GM21367 (cell line): ENCODE results near the gene CAMK2B.

Source experiments
- ATAC-seq: cut with Tn5 transposase; IDR thresholded peaks from one replicate; pipeline ENCODE4 v1.9.1; 2021; ENCODE audit not compliant: unreplicated experiment

The CAMK2B gene

DNA sequence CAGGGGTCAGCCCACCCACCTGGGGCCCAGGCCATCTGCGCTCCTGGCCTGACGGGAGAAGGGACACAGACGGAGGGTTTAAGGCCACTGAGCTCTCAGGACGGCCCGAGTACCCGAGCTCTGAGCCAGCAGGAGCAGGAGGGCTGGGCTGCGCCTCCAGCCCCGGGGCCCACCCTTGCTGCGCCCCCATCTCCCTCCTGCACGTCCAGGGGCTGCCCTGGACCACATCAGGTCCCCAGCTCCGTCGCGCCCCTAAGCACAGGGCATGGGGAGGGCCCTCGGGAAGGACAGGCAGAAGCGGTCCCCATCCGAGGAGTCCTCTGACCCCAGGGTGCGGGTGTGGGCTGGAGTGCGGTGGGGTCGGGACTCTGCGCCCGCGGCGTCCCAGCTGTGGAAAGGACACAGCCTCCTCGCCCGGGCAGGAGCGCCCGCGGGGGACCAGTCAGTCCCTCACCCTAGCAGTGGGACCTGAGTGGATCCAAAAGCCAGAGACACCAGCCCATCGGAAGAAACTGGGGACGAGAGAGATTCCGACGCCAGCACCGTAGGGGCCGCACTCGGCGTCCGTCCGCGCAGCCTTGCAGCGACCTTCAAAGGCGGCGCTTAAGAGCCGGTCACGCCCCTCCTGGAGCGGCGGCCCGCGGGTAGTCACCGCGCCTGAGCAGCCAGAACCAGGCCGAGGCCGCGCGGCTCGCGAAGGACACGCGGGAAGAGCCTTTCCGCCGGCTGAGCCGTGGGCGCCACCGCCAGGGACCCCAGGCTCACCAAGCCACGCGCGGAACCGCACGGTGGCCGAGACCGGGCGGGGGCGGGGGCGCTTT is 15.9 kb downstream of the CAMK2B start:
- ATAC-seq: no peak

DNA sequence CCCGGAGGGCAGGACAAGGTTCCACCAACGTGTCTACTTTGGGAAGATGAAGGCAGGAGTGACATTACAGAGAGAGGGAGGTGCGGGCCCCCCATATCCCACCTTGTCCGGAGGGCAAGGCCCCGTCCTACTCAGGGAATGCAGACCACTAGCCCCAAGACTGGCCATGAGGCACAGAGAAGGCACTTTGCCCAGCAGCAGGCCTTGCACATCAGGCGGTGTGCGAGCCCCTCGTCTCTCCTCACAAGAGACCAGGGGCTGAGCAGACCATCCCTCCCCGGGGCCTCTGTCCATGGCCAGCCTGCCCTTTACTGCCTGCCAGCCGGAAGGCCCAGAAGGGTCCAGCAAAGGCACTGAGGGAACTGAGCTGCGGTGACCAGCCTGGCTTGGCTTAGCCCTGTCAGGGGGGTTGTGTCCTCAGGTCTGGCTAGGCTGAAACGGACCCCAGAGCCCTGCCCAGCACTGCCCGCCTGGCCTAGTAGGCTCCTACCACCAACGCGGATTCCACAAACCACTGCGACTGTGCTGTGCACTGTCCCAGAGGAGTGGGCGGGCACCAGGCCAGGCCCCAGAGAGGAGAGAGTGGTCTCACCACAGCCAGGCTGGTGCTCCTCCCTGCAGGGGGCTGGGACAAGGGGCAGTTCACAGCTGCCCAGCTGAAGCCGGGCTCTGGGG is 16.7 kb downstream of the CAMK2B start:
- ATAC-seq: no peak

DNA sequence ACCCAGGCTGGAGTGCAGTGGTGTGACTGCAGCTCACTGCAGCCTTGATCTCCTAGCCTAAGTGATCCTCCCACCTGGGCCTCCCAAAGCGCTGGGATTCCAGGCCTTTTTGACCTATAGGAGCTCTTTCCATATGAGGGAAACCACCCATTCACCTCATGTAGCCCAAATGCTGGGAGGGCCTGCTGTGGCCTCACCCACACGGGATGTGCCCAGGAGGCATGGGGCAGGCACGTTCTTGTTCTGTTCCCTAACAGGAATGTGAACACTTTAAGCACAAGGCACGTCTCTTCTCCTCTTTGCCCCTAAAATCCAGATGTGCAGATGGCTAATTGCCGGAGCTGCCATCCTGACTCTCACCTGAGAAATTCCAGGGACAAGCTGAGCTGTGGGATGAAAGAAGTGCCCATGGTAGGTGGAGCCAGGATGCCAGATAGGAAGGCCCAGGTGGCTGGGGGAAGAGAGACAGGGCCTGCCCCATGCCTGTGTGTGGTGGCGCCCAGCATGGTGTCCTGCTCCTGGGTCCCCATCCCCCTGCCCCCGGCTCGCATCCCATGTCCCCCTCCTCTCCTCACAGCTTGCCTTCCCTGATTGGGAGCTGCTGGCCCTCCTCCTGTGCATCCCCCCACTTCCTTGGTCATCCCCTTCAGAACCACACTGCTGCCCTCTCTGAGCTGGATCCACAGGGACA is 17.3 kb downstream of the CAMK2B start:
- no peak for ATAC-seq

DNA sequence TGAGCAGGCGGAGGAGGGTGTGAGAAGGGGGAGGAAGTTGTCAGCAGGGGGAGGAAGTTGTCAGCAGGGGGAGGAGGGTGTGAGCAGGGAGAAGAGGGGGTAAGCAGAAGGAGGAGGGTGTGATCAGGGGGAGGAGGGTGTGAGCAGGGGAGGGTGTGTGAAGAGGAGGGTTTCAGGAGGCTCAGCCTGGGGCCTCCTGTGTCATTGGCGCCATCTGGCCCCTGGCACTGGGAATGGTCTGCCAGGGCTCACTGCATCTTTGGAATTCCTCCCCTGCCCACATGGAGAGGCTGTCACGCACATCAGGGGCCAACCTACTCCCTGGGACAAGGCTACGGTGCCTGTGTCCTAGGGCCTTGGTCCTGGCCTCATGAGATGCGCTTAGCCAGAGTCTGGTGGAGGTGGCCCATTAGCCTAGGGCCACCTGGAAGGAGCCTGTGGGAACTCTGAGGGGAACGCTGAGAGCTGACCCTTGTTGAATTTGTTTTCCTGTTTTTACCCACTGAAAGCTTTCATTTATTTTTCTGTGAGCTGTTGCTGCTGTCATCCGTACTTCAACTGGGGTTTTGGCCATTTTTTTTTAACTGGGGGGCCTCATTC is 18.0 kb downstream of the CAMK2B start:
- ATAC-seq: no peak

DNA sequence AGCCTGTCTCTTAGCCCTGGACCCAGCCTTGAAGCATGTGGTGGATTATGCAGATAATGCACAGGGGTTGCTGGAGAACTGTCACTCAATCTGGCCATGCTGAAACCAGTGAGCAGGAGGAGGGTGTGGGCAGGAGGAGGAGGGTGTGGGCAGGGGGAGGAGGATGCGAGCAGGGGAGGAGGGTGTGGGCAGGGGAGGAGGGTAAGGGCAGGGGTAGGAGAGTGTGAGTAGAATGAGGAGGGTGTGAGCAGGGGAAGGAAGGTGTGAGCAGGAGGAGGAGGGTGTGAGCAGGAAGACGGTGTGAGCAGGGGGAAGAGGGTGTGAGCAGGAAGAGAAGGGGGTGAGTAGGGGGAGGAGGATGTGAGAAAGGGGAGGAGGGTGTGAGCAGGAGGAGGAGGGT is 18.8 kb downstream of the CAMK2B start:
- no peak for ATAC-seq

DNA sequence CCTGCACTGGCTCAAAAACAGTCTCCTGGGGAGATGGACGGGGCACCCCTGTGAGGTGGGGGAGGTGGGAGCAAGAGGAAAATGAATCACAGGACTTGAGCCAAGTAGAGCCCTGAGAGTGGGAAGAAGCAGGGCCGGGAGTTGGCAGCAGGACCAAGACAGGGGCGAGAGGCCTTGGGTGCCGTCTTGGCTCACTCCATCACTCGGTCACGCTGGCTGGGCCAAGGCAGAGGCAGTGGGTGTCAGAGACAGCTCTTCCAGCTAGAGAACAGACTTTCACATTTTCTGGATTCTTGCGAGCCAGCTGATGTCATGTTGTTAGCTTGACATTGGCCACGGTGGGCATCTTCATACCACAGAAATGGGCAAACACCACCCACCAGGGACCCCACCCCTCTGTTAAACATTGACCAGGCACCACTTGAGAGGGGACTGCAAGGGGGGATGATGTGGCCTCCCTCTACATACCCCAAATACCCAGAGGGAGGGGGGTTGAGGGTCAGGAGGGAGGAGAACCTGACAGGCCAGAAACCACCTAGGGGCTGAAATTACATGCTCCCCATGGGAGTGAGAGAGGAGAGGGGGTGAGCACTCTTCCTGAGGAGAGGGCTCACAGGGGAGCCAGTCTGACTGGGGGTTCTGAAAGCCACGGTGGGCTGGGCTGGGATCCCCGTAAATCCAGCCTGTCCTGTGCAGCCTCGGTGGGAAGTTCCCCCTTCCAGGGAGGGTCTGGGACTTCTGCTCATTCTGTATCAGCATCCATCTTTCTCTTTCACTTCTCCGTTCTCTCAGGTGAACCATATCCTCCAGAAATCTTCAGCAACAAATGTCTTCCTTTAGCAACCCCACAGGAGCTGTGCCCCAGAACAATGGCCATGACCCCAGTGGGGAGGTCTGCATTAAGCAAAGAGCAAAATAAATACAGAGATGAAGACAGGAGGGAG is 19.6 kb downstream of the CAMK2B start:
- no peak for ATAC-seq

DNA sequence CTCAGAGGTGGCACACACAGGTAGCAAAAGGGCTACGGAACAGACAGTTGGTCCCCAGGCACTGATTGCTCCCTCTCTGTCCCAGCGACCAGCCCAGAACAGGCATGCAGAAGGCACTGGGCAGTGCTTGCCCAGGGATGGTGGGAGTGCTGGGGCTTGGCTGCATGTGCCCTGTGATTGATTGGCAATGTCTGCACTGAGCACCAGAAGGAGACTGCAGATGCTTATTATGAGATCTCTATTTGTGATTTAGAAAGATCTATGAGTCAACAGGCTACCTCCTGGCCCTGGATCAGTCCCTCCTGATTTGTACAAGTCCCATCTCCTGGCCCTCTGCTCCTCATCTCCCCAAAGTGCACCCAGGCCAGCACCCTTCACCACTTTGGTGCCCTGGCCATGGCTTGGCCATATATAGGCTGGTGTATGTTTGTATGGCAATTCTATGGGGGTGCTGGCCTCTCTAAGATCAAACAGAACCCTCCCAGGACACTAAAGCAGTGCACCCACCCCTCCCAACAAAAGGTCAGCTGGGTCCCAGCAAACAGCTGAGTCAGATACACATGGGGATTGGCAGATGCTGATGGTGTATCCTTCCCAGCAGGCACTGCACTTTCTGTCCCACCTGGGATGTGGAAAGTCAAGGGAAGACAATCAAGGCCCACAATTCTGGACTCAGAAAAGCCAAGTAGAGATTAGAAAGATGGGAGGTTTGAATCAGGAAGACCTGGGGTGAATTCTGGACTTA is 30.9 kb downstream of the CAMK2B start:
- no peak for ATAC-seq

DNA sequence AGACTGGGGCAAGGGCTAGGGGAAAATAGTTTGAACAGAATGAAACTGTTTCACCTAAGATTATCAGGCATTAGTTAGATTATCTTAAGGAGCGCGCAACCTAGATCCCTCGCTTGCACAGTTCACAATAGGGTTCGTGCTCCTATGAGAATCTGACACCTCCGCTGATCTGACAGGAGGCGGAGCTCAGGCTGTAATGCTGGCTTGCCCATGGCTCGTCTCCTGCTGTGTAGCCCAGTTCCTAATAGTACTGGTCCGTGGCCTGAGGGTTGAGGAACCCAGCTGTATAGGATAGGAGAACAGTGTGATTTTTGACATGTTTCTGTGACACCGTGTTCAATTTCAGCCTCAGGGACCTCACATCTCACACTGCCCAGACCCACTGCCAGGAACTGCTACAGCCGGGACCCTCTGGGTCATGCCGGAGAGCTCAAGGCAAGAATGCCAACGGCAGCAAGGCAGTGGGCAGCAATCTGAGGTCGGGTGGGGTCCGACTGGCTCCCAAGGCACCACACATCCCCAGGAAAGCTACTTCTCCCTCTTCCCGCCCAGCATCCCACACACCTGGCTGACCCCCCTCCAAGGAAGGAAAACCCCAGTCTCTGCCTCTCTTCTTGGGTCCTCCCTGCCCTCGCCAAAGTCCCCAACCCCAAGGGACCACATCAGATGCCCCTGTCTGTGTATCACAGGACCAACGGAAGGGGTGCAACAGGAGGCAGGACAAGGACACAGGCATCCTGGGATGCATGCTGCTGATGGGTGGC is 31.7 kb downstream of the CAMK2B start:
- no peak for ATAC-seq

DNA sequence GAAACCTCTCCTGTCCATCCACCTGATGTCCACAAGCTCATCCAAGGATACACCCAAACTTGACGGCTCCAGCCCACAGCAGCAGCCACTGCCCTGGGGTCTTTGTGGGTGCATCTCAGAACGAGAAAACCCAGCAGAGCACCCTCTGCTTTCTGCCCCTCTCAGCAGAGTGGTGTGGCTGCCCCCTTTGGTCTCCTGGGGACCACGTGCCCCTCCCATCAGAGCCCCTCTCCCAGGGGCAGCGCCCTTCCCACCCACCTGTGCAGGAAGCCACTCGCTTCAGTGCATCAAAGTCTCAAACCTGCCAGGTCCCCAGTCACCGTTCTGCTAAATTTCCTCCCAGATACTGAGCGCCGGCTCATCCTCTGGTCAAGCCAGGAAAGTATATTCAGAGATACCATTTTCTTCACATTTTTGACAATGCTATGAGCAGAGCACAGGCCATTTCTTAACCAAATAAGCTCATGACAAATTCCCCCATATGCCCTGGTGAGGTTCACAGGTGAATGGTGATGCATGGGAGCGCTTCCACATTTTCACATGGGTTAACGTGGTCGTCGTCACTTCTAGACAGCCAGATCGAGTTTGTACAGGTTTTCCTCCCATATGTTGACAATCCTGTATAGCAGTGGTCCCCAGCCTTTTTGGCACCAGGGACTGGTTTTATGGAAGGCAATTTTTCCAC is 32.4 kb downstream of the CAMK2B start:
- ATAC-seq: no peak

DNA sequence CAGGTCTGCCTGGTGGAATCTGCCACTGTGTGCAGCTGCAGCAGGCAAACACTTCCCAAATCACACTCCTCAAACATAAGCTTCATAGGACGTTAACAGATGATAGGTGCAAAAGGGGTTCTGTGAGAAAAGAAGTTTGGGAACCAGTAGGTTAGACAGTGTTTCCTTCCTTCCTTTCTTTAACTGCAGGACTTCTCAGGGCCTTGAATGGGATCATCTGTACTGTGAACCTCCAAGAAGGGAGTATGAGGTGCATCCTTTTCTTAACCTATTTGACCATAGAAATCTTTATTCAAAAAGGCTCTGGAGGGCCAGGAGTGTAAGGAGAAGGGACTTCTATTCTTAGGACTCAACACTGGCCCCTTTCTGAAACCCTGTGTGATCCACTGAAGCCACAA is 33.0 kb downstream of the CAMK2B start:
- no peak for ATAC-seq

DNA sequence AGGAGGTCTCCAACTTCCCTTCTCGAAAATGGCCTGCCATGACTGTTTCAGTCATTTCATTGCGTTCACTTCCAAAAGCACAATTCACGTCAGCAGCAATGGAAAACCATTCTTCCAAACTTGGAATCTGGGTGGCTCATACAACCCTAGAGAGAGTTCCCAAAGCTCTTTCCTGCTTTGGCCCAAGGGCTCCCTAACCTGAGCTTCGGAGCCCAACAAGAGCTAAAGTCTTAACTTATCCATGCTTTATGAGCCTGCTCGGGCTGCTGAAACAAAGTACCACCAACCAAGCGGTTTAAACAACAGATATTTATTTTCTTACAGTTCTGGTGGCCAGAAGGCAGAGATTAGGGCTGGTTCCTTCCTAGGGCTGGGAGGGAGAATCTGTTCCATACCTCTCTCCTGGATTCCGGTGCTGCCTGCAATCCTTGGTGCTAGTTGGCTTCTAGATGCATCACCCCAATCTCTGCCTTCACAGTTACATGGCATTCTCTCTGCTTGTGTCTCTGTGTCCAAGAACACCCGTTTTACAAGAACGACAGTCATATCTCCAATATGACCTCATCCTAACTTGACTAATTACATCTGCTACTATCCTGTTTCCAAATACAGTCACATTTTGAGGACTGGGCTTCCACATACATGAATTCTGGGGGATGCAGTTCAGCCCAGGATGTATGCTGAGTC is 33.5 kb downstream of the CAMK2B start:
- no peak for ATAC-seq

DNA sequence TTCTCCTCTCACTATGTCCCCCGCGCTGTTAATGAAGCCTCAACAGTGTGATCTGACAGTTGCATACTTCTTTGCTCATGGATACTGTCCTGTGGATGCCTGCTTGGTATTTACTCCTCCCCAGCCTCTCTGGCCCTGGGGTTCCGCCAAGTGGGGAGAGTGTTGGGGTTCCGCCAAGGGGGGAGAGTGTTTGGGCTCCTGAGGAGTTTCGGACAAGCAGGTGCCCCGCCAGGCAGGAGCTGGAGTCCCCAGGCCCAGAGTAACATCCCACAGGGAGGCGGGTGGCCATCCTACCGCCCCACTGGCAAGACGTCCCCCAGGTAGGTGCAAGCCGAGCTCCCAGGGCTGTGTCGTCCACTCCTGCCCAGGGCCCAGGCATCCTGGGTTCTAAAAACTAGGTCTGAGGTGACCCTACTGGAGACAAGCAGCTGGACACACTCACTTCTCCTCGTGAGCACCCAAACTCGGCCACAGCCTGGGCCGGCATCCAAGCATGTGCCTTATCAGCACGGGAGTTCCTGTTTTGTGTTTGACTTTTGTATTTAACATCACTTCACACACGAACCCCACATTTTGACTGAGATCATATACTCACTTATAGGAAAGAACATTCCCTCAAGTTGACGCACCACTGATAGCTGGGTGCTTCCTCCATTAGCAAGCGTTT is 34.2 kb downstream of the CAMK2B start:
- no peak for ATAC-seq

DNA sequence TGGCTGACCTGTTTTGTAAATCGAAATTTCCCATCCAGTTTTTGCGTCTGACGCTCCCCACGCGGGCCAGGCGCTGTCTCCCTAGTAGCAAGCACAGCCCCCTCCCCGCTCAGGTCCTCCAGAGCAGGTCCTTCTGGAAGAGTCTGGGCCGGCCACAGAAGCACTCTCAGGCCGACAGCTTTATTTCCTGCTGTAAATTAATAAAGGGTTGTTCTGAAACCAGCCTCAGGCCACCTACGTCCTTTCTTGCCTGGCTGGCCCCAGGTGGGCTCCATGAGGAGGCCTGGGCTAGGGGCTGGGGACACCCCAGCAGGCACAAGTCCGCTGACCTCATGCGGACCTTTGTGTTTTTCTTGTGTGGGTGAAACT is 35.2 kb downstream of the CAMK2B start:
- ATAC-seq: no peak

DNA sequence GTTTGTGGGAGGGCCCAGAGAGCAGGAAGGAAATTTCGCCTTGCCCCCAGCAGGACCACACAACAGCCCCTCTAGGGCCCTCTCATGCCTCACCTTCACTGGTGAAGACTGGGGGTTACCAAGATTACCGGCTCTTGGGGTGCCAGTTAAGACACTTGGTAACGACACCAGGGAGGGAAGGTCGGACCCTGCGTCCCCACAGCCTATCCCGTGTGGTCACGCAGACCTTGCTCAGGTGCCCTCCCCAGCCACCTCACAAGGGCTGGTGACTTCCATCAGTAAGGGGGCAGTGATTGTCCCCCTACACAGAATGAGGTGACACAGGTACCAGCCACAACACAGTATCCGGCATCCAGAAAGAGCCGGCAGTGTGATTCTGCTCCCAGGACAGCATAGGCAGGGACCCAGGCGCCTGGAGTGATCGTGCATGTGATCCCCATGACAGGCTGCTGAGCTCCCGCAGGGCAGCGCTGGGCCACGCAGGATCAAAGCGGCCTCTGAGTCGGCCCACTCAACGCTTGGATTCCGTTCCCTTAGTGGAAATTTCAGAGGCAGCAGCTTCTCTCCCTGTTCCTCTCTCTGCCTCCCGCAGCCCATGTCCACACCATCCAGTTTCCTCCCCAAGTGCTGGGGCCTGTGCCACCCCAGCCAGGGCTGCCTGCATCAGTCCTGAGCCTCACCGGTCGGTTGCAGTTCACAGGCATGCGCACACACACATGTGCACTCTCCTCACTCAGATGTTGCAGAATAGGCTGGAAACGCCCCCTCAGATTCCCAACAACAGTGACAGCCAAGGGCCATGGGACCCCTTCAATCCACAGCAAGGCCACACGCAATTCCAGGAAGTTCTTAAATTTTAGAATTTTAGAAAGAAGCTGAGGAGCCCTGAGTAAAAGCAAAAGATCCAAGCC is 35.8 kb downstream of the CAMK2B start:
- no peak for ATAC-seq

DNA sequence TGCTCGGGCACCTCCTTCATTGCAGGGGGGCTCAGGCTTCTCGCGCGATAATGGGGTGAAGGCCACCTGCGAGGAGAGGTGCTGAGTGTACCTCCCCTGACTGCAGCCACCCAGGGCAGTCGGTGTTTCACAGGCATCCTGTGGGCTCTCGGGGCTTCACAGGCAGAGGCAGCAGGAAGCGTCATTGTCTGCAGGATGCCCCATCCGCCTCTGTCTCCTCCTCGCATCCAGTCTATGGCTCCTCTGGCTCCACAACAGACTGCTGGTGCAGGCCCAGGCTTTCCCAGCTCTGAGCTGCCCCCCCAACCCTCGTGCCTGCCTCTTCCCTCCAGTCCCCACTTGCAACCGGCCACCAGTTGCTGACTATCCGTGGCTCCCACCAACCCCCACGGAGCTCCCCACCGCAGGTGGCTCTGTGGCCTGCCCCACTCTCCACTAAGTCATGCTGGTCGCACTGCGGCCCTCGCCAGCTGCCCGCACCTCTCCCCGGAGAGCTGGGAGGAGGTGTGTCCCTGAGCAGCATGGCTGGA is 36.5 kb downstream of the CAMK2B start:
- no peak for ATAC-seq

DNA sequence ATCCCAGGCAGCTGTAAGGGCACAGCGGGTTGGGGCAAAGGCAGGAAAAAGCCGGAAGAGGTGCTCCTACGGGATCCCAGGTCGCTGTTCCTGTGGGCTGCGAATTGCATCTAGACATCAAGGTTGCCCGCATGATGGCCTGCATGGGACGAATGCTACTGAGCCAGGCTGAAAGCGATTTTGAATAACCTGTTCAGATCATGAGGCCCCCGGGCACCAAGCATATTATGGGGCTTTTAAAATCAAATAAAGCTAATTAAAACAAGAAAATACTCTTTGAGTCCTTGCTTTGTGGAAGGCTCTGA is 37.1 kb downstream of the CAMK2B start:
- ATAC-seq: no peak
